ENCODE results near the gene PIAS4.
"Not testable (repeated sequence)": the region's sequence is repeated elsewhere in the genome, so short reads cannot be mapped to it uniquely, and the experiment has no call there.

PIAS4 gene, protein sequence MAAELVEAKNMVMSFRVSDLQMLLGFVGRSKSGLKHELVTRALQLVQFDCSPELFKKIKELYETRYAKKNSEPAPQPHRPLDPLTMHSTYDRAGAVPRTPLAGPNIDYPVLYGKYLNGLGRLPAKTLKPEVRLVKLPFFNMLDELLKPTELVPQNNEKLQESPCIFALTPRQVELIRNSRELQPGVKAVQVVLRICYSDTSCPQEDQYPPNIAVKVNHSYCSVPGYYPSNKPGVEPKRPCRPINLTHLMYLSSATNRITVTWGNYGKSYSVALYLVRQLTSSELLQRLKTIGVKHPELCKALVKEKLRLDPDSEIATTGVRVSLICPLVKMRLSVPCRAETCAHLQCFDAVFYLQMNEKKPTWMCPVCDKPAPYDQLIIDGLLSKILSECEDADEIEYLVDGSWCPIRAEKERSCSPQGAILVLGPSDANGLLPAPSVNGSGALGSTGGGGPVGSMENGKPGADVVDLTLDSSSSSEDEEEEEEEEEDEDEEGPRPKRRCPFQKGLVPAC

DNA sequence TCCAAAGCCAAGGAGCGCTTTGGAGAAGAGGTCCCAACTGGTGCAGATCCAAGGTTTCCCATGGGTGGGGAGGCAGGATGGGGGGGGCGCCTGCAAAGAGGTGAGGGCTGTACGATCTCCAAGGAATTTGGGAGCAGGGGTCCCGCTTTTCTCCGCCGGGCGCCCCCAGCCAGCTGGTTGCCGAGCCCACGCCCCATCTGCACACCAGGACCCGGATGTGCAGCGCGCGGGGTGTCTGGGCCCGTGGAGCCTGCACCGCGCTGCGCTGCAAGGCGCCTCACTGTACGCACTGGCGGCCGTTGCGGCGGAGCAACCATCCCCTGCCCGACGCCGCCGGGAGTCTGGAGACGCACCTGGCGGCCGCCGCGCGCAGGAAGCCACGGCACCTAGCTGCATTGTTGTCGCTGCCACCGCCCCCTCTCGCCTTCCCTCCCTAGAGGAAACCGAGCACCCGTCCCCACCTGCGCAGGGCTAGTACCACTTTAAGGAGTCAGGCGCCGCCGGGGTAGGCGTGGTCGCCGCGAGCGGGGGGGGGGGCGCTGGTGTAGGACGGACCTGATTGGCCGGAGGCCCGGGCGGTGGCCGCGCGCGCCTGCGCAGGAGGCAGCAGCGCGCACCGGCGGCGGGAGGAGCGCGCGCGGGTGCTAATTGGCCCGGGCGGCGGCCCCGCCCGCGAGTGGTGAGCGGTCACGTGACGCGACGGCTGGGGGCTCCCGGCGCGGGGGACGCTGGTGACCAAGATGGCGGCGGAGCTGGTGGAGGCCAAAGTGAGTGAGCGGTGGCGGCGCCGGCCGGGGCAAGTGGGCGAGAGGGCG is at the start of gene PIAS4:
TSS of gene PIAS4 (plus strand) at position 716 of the 815 bp plus-strand sequence. CDS start at position 741, 25 bp downstream.
- peak; percentile 99 for DNase-seq (ENCODE audit: low spot score)

DNA sequence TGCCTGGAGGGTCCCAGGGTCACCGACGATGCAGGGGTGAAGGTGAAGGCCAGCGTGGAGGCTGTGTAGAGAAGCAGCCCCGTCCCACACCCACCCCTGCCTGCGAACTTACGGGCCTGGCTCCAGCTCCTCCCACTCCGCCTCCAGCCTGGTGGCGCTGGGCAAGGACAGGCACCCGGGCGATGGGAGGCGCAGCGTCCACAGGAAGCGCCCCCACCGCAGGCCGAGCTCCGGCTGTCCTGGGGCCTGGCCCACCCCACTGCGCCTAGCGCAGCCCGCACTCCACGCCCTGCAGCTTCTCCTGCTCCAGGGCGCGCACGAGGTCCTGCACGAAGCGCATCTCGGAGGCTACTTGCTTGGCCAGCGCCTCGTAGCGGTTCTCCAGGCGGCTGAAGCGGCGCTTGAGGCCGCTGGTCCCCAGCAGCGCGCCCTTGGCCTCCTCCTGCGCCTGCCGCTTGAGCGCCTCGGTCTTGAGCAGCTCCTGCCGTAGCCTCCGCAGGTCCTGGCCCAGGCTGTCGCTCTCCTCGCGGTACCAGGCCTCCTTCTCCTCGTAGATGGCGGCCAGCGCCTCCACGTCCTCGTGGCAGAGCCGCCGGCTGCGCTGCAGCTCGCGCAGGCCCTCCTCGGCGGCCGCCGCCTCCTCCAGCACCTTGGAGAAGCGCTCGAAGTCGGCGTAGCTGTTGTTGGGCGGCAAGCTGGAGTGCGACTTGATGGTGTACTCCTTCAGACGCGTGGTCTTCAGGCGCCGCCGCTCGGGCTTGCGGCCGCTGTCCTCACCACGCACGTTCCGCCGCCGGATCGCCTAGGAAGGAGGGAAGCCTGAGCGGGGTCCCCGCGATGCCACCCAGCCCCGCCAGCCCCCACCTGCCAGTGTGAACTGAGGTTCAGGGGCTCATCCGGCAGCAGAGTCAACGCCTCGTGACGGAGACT is 48.4 kb upstream of the PIAS4 start:
- DNase-seq (ENCODE audit: low spot score): no peak

DNA sequence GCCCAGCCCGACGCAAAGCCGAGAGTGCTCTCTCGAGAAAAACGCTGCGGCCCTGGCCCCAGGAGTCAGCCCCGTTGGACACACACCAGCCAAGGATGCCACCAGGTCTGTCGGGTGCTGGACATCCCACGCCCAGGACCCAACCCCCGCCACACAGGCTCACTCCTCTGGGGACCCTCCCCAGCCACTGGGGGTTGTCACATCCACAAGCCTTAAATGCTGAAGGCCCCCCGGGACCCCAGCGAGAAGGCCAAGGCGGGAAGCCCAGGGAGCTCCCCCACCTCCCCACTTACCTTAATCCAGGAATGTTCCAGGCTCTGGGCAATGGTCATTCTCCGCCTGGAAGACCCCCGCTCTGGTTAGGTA is 47.8 kb upstream of the PIAS4 start:
- no peak for DNase-seq (ENCODE audit: low spot score)

DNA sequence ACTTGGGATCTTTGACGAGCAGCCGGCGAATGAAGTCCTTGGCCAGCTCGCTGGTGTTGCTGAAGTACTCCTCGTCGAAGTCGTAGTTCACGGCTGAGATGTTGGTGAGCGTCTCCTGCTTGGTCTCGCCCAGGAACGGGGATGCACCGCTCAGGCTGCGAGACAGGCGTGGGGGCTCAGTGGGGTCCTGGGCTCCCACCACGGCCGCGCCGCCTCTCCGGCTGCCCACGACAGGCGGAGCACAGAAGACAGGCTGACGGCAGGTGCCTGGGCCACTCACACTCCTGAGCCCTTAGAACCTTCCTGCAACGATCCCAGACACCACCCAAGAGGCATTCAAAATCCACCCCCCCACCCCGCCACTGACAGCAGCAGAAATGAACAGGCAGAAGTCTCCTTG is 46.5 kb upstream of the PIAS4 start:
- DNase-seq (ENCODE audit: low spot score): no peak

DNA sequence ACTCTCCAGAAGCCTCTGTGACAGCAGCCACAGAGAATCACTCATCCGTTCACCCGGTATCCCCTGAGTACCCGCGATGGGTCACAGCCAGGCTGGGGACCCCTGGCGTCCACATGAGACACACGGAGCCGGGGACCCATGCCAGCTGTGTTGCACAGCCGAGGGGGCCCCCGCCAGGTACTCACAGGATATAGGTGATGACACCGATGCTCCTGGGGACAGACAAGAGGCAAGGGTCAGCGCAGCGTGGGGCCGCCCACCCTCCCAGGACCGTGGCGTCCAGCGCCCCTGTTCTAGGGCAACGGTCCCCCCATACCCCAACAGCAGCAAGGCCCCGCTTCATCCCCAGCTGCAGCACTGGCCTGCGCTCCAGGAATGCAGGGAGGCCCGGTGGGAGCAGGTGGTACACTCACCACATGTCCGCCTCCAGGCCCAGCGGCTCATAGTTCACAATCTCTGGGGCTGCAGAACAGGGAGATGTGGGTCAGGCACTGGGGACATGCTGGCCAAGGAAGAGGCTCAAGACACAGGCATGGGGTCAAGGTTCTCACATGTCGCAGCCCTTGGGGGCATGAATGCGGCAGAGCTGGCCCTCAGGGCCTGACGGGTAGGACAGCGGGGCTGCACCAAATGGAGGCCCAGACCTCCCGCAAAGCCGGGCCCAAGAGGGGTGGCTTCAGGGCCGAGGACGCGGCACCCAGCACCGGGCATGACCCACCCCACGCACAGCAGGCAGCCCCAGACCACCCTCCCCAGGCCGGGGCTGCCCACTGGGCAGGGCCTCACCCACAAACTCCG is 43.9 kb upstream of the PIAS4 start:
- no peak for DNase-seq (ENCODE audit: low spot score)

DNA sequence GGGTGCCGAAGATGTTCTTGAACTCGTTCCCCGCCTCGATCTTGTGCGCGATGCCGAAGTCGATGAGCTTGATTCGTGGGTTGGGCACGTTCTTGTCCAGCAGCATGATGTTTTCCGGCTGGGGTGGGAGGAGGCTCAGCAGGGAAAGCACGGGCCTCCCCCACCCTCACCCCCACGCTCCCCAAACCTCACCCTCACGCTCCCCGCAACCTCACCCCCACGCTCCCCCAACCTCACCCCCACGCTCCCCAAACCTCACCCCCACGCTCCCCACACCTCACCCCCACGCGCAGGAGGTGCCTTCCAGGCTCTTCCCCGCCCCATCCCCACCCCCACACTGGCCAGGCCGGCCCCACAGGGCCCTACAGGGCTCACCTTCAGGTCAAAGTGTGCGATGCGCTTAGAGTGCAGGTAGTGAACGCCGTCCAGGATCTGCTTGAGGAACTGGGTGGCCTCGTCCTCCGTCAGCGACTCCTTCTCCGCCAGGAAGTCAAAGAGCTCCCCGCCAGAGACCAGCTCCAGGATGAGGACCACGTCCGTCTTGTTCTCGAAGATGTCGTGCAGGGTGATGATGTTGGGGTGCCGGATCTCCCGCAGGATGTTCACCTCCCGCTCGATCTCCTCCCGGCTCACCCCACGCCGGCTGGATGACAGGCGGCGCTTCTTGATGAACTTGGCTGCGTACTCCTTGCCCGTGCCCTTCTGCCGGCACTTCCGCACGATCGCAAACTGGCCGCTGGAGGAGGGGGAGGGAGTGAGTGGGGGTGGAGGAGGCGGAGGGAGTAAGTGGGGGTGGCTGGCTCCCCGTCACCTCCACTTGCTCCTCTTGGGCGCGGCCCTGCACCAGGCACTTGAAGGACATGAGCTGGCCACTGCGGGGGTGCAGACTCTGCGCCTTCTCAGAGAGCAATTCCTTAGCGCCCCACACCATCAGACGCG is 43.0 kb upstream of the PIAS4 start:
- no peak for DNase-seq (ENCODE audit: low spot score)

DNA sequence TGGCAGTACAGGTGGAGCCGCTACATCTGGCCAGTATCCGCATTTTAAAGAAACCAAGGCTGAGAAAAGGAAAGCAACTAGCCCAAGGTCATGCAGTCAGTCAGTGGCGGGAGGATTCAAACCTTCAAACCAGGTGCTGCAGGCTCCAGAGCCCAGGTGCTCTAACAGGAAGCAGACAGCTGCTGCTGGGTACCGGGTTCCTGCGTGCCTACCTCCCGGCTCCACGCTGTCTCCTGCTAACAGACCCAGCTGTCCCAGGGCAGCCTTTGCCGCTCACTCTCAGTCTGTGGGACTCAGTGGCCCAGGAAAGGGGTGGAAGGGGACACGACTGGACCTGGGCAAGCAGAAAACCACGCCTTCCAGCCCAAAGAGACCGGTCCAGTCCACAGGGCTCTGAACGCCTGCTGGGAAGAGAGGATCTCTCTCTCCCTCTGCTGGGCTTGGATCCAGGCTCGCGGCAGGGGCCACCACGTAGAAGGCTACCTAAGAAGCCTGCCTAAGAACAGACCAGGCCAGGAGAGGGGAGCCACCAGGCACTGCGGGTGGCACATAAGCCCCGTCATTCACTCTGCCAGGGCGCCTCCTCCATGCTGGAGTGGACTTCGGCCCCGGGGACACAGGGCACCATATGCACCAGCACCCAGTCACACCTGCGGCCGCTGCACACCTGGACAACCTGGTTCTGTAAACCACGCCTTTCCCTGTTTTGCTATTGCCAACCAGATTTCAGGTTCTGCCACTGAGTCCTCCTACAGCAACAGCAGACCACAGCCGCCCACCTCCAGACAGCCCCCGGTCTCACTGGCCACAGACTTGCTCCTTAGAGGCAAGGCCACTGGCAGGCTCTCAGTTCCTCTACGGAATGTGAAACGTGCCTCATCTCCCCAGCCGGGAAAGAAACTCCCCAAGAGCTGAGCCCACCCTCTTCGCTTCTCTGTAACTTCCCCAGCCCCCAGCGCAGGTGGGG is 41.2 kb upstream of the PIAS4 start:
- no peak for DNase-seq (ENCODE audit: low spot score)

DNA sequence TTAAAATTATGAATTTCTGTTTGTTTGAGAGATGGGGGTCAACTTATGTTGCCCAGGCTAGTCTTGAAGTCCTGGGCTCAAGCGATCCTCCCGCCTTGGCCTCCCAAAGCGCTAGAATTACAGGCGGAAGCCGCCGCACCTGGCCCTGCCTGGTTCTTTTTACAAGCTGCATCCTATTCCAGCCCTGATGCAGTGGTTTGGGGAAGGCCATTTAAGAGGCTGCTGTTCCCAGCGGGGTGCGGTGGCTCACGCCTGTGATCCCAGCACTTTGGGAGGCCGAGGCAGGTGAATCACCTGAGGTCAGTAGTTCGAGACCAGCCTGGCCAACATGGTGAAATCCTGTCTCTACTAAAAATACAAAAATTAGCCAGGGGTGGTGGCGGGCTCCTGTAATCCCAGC is 39.6 kb upstream of the PIAS4 start:
- not testable (repeated sequence) for DNase-seq (ENCODE audit: low spot score)

DNA sequence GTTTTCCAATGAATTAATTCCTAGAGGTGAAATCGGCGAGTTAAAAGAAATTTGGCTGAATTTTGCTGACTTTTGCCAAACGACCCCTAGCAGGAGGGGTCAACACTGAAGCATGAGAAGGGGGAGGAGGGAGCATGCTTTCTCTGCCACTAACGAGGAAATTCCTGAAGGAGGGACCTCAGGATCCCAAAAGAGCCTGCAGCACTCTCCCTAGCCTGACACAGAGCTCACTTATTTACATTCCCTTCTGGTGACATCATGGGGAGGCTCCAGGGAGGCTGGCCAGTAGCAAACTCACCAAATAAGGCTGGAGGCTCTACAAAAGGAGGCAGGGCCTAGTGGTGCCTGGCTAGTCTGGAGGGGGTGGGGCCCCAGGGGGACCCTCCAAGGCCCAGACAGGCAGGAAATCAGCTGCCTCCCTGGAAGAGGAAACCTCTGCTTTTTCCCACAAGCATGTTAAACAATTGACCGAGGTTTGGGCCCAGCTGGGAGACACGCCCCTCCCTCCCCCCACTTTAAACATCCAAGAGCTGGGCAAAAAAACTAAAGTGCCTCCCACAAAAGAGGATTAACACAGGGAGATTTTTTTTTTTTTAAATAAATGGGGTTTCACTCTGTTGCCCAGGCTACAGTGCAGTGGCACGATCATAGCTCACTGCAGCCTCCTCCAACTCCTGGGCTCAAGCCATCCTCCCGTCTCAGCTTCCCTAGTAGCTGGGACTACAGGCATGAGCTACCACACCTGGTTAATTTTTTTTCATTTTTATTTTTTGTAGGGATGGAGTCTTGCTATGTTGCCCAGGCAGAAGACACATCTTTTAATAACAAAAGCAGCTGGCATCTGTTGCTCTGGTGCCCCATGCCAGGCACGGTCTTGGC is 38.7 kb upstream of the PIAS4 start:
- peak; percentile 94 for DNase-seq (ENCODE audit: low spot score)

DNA sequence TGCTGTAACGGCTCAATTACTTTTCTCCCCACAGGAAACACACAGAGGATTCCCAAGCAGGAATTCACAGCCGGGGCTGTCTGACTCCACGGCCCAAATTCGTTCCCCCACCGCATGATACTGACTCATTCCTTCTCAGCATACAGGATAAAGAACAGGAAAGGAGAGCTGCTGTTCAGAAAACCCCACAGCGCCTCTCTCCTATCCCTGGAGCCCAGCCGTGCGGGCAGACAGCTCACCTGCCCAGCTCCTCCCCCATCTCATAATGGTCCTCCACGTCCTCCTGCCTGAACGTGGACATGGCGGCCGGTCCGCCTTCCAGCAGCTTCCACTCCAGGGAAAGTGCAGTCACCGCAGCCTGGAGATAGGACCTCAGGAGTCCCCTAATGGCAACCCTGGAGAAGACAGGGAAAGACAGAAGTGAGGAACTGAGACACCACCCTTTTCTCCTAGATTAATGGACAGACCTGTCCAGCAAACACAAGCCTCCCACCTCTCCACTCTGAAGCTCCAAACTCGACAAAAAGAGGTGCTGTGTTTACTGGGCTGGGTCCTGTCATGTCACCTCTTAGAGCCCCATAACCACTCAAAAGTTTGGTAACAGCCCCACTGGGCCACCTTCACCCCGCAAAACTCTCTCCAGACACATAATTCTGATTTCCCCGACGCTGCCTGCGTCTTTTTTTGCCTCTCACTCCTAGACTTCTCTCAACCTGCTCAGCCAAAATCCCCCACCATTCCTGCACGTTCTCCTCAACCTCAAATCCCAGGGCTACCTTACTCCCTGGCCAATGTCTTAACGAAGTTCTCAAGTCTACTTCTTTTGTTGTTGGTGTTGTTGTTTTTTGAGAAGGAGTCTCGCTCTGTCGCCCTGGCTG is 37.9 kb upstream of the PIAS4 start:
- DNase-seq (ENCODE audit: low spot score): peak; percentile 62

DNA sequence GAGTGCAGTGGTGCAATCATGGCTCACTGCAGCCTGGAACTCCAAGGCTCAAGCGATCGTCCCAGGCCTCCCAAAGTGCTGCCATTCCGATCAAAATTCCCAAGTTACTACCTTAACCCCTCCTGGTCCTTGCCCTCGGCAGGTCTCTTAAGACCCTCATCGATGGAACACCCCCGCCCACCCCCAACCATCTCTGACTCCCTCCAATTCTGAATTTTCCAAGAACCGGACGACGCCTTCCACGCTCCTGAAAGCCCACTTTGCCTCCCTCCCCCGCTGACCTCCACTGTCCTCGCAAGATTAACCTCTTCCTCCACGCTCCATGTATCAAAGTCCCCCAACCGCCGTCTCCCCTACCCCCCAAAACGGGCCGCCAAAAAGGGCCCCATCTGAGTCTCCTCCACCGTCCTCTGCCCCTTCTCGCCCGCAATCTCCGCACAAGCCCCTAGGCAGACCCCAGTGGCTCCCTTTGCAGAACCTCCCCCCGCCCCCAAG is 37.2 kb upstream of the PIAS4 start:
- no peak for DNase-seq (ENCODE audit: low spot score)

DNA sequence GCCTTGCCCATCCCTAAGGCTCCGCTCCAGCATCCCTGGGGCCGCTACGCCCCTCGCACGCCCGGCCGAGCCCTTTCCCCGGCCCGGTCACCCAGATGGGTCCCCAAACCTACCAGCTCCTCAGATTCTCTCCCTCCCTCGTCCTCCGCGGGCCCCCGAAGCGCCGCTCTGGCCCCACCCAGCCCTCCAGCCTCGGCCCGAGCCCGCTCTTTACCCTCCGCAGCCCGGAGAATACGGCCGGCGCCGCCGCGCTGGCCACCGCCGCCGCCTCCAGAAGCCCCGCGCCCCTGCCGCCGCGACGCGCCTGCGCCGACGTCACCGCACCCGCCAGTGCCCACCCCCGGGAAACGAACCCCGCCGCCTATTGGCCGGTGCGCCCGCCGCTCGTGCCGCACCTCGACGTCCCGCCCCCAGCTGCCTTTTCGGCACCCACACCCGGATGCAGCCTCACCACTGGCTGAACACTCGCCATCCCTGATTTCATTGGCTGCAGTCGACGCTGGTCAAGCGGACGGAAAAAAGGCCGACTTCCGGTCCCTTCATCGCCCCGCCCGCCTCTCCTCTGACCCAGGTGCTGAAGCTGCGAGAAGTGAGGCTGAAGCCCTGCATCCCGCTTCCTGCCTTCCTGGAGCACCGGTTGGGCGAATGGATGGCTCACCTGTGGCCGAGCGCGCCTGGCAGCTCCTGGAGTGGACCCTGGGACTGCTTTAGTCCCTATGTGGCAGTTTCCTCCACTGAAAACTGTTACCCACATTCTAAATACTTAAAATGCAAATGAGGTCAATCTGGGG is 36.5 kb upstream of the PIAS4 start, which contains the start of gene DAPK3:
TSS of gene DAPK3 (minus strand) at position 292 of the 791 bp plus-strand sequence. CDS start 1,364 bp downstream, outside the sequence.
- DNase-seq (ENCODE audit: low spot score): peak; percentile 98

DNA sequence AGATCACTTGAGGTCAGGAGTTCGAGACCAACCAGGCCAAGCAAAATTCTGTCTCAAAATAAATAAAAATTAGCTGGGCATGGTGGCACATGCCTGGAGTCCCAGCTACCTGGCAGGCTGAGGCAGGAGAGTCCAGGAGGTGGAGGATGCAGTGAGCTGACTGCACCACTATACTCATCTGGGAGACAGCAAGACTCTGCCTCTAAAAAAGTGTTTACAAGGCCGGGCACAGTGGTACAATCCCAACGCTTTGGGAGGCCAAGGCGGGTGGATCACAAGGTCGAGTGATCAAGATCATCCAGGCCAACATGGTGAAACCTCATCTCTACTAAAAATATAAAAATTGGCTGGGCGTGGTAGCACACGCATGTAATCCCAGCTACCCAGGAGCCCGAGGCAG is 32.4 kb upstream of the PIAS4 start:
- no peak for DNase-seq (ENCODE audit: low spot score)

DNA sequence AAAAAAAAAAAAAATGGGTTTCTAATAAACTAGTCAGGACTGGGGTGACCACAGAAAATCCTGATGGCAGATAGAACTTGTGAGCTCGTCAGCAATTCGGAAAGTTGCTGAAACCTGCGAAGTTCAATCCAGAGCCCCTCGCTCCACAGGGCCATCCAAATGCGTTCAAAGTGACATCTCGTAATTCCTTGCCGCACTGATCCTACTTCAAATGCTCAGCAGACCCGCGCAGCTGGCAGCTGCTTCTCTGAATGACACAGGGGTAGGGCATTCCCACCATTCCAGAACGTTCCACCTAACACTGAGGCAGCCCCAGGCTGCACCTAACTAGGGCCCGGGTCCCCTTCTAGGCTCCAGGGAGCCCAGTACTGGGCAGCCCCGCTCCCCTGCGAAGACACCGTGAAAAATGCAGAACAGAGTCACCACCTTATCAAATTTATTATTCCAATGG is 31.9 kb upstream of the PIAS4 start:
- DNase-seq (ENCODE audit: low spot score): no peak

DNA sequence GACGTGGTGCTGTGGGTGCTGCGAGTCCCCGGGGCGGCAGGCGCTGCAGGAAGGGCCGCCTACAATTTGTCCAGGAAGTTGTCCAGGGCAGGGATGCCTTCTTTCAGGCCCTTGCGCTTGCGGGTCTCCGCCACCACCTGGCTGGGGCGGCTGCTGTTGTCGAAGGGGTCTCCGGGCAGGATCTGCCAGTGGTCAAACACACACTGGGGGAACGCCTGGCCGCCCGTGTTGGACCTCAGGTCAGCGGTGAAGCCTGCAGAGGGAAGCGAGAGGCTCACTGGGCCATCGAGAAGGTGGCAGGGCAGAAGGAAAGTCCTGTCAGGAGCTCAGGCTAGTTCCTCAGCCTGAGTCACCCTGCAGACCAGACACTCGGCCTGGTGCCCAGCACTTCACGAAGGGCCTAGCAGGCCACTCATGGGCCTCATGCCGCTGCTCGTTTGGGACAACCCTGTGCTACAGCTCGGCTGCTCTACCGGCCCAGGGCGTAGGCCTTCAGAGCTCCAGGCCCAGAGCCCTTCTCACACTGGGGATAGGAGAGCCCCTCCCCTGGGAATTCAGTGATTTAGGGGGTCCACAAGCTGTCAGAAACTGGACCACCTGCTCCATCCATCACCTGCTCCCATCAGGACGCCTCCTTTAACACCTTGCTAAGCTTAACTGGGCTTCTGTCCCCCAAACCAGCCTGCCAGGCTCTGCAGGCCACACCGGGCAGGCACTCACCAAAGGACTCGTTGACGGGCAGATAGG is 30.9 kb upstream of the PIAS4 start:
- peak; percentile 57 for DNase-seq (ENCODE audit: low spot score)

Measured in hepatic stellate cell (primary cell).